Neuron (in vitro differentiated cells): ENCODE data around the gene RPL36.
"Not testable (repeated sequence)": the region's sequence is repeated elsewhere in the genome, so short reads cannot be mapped to it uniquely, and the experiment has no call there.

Experiments
- H2AFZ ChIP-seq: one replicate; pipeline ENCODE4 v1.6.1; 2013; ENCODE audit warnings: low read depth, mild to moderate bottlenecking, inconsistent platforms, low read length, moderate library complexity
- H3K27me3 ChIP-seq: one replicate; pipeline ENCODE4 v1.6.1; 2013; ENCODE audit warnings: low read length; ENCODE audit not compliant: insufficient read depth
- H3K36me3 ChIP-seq: one replicate; pipeline ENCODE4 v1.6.1; 2013; ENCODE audit warnings: low read length; ENCODE audit not compliant: insufficient read depth
- H3K4me1 ChIP-seq: one replicate; pipeline ENCODE4 v1.6.1; 2013; ENCODE audit warnings: low read length; ENCODE audit not compliant: insufficient read depth
- H3K4me3 ChIP-seq: 2 replicates; pipeline ENCODE4 v1.5.1; 2013; ENCODE audit warnings: mild to moderate bottlenecking, low read length, moderate library complexity
- H3K9me3 ChIP-seq: one replicate; pipeline ENCODE4 v1.6.1; 2013; ENCODE audit warnings: low read length

RPL36 gene

GRCh38 chr19:5697022-5697889 lies 7.2 kb downstream of the RPL36 start:
- H3K4me1 ChIP-seq, result no peaks in the 10 kb centered on the region
- H3K36me3 ChIP-seq, result peaks cover 70% of the 10 kb centered on the region
- peaks cover 2% of the 10 kb centered on the region for H3K9me3 ChIP-seq
- H3K27me3 ChIP-seq, result no peaks in the 10 kb centered on the region
- no peak overlapping the region for H2AFZ ChIP-seq
- H3K4me3 ChIP-seq, result no peak overlapping the region

GRCh38 chr19:5697890-5698634 lies 8.0 kb downstream of the RPL36 start:
- H3K9me3 ChIP-seq, result peaks cover 2% of the 10 kb centered on the region
- peaks cover 63% of the 10 kb centered on the region for H3K36me3 ChIP-seq
- no peaks in the 10 kb centered on the region for H3K4me1 ChIP-seq
- H3K4me3 ChIP-seq, result no peak overlapping the region
- H3K27me3 ChIP-seq, result no peaks in the 10 kb centered on the region
- H2AFZ ChIP-seq, result no peak overlapping the region

GRCh38 chr19:5698635-5699422 lies 8.7 kb downstream of the RPL36 start:
- H2AFZ ChIP-seq, result no peak overlapping the region
- H3K36me3 ChIP-seq, result peaks cover 63% of the 10 kb centered on the region
- no peaks in the 10 kb centered on the region for H3K4me1 ChIP-seq
- H3K4me3 ChIP-seq, result no peak overlapping the region
- peaks cover 7% of the 10 kb centered on the region for H3K9me3 ChIP-seq
- no peaks in the 10 kb centered on the region for H3K27me3 ChIP-seq

- H3K27me3 ChIP-seq, result no peaks in the 10 kb centered on the region
- H3K36me3 ChIP-seq, result peaks cover 63% of the 10 kb centered on the region
- peaks cover 7% of the 10 kb centered on the region for H3K9me3 ChIP-seq
- H2AFZ ChIP-seq, result no peak overlapping the region
- no peaks in the 10 kb centered on the region for H3K4me1 ChIP-seq
- H3K4me3 ChIP-seq, result no peak overlapping the region
Observed at GRCh38 chr19:5700455-5701092, 10.5 kb downstream of the RPL36 start.

- H2AFZ ChIP-seq, H3K9me3 ChIP-seq, H3K4me3 ChIP-seq, H3K4me1 ChIP-seq, H3K27me3 ChIP-seq: not testable (repeated sequence)
- peaks cover 61% of the 10 kb centered on the region for H3K36me3 ChIP-seq
Observed at GRCh38 chr19:5702053-5702410, 11.9 kb downstream of the RPL36 start.

GRCh38 chr19:5703819-5704818 lies 14.0 kb downstream of the RPL36 start:
- Histone ChIP-seq H3K27me3 (no peaks in the 10 kb centered on the region), H3K4me3 (no peak overlapping the region), H3K36me3 (peaks cover 62% of the 10 kb centered on the region), H3K4me1 (no peaks in the 10 kb centered on the region), H3K9me3 (peaks cover 7% of the 10 kb centered on the region), H2AFZ (no peak overlapping the region)

GRCh38 chr19:5705552-5705951 lies 15.5 kb downstream of the RPL36 start:
- Histone ChIP-seq H3K9me3 (peaks cover 7% of the 10 kb centered on the region), H3K36me3 (peaks cover 64% of the 10 kb centered on the region)

GRCh38 chr19:5706876-5707573 lies 16.9 kb downstream of the RPL36 start:
- peaks cover 72% of the 10 kb centered on the region for H3K36me3 ChIP-seq
- no peak overlapping the region for H2AFZ ChIP-seq
- no peak overlapping the region for H3K4me3 ChIP-seq
- H3K27me3 ChIP-seq, result no peaks in the 10 kb centered on the region
- H3K9me3 ChIP-seq, result peaks cover 5% of the 10 kb centered on the region
- H3K4me1 ChIP-seq, result no peaks in the 10 kb centered on the region

More at GRCh38 chr19:5705552-5705951, 15.5 kb downstream of the RPL36 start:
- Histone ChIP-seq H3K27me3 (no peaks in the 10 kb centered on the region), H2AFZ (no peak overlapping the region), H3K4me3 (no peak overlapping the region), H3K4me1 (no peaks in the 10 kb centered on the region)

- H3K27me3 ChIP-seq, result no peaks in the 10 kb centered on the region
- peaks cover 79% of the 10 kb centered on the region for H3K36me3 ChIP-seq
- H3K9me3 ChIP-seq, result peaks cover 5% of the 10 kb centered on the region
- no peak overlapping the region for H2AFZ ChIP-seq
- H3K4me1 ChIP-seq, result no peaks in the 10 kb centered on the region
- H3K4me3 ChIP-seq, result no peak overlapping the region
Observed at GRCh38 chr19:5707576-5708575, 17.8 kb downstream of the RPL36 start.

GRCh38 chr19:5711025-5711424 lies 20.9 kb downstream of the RPL36 start:
- H3K27me3 ChIP-seq, result no peaks in the 10 kb centered on the region
- no peak overlapping the region for H3K4me3 ChIP-seq
- H3K4me1 ChIP-seq, result no peaks in the 10 kb centered on the region
- no peak overlapping the region for H2AFZ ChIP-seq
- peaks cover 60% of the 10 kb centered on the region for H3K36me3 ChIP-seq
- H3K9me3 ChIP-seq, result no peaks in the 10 kb centered on the region
